Neutrophil (primary cell): ENCODE data around the gene SPOCK3.

ENCODE experiments used
- H3K27ac ChIP-seq: fragments of 200-600 bp; sonication (generic); 2 replicates; pipeline ENCODE4 v1.5.1; 2016; ENCODE audit warnings: mild to moderate bottlenecking, moderate library complexity
- H3K27me3 ChIP-seq: fragments of 200-600 bp; sonication (generic); 2 replicates; pipeline ENCODE4 v1.6.0; 2016; ENCODE audit warnings: mild to moderate bottlenecking
- H3K36me3 ChIP-seq: fragments of 200-600 bp; sonication (generic); 2 replicates; pipeline ENCODE4 v1.5.1; 2017
- H3K4me1 ChIP-seq, 2 experiments: fragments of 200-600 bp in 1 of 2; sonication (generic) in 1 of 2; 1 replicate in 1 of 2; 2 replicates in 1 of 2; pipeline versions ENCODE4 v1.5.1 to v1.6.1; 2013 to 2016; ENCODE audit warnings: low read depth in 1 of 2, low read length in 1 of 2, mild to moderate bottlenecking in 1 of 2, moderate library complexity in 1 of 2; ENCODE audit not compliant: control insufficient read depth in 1 of 2, insufficient read depth in 1 of 2
- H3K4me3 ChIP-seq, 2 experiments: fragments of 200-600 bp in 1 of 2; sonication (generic) in 1 of 2; 1 replicate in 1 of 2; 2 replicates in 1 of 2; pipeline ENCODE4 v1.5.1; 2013 to 2016; ENCODE audit warnings: low read depth in 1 of 2, low read length in 1 of 2, mild to moderate bottlenecking in 1 of 2, moderate library complexity in 1 of 2
- H3K9me3 ChIP-seq: fragments of 200-600 bp; sonication (generic); 2 replicates; pipeline ENCODE4 v1.5.1; 2016
- CTCF ChIP-seq: fragments of 200-600 bp; sonication (generic); IDR thresholded peaks from 2 replicates; pipeline ENCODE4 v1.5.1; 2016; ENCODE audit warnings: antibody characterized with exemption

The SPOCK3 gene

GRCh38 chr4:167111092-167111491 lies 123.2 kb downstream of the SPOCK3 start:
- no peaks in the 10 kb centered on the region for H3K36me3 ChIP-seq
- H3K27me3 ChIP-seq, result no peaks in the 10 kb centered on the region
- H3K4me3 ChIP-seq, result no peak overlapping the region
- no peaks in the 10 kb centered on the region for H3K4me1 ChIP-seq
- H3K27ac ChIP-seq, result no peak overlapping the region
- no peak for TF ChIP-seq CTCF
- H3K9me3 ChIP-seq, result no peaks in the 10 kb centered on the region

GRCh38 chr4:167109859-167110258 lies 124.4 kb downstream of the SPOCK3 start:
- H3K36me3 ChIP-seq, result no peaks in the 10 kb centered on the region
- no peak overlapping the region for H3K27ac ChIP-seq
- TF ChIP-seq CTCF, result no peak
- no peaks in the 10 kb centered on the region for H3K9me3 ChIP-seq
- H3K4me1 ChIP-seq, result no peaks in the 10 kb centered on the region
- no peak overlapping the region for H3K4me3 ChIP-seq
- H3K27me3 ChIP-seq, result no peaks in the 10 kb centered on the region

GRCh38 chr4:167105857-167106256 lies 128.4 kb downstream of the SPOCK3 start:
- TF ChIP-seq CTCF, result no peak
- Histone ChIP-seq H3K9me3 (peaks cover 4% of the 10 kb centered on the region), H3K36me3 (no peaks in the 10 kb centered on the region), H3K27ac (no peak overlapping the region), H3K4me1 (no peaks in the 10 kb centered on the region), H3K27me3 (no peaks in the 10 kb centered on the region), H3K4me3 (no peak overlapping the region)

GRCh38 chr4:167102475-167102874 lies 131.8 kb downstream of the SPOCK3 start:
- H3K4me3 ChIP-seq, result no peak overlapping the region
- no peaks in the 10 kb centered on the region for H3K36me3 ChIP-seq
- no peak for TF ChIP-seq CTCF
- H3K9me3 ChIP-seq, result peaks cover 4% of the 10 kb centered on the region
- no peaks in the 10 kb centered on the region for H3K4me1 ChIP-seq
- no peaks in the 10 kb centered on the region for H3K27me3 ChIP-seq
- H3K27ac ChIP-seq, result no peak overlapping the region

- H3K4me1 ChIP-seq, result no peaks in the 10 kb centered on the region
- H3K9me3 ChIP-seq, result peaks cover 4% of the 10 kb centered on the region
- no peak overlapping the region for H3K27ac ChIP-seq
- H3K27me3 ChIP-seq, result no peaks in the 10 kb centered on the region
- H3K36me3 ChIP-seq, result no peaks in the 10 kb centered on the region
- TF ChIP-seq CTCF, result no peak
- no peak overlapping the region for H3K4me3 ChIP-seq
Observed at GRCh38 chr4:167101035-167101434, 133.3 kb downstream of the SPOCK3 start.

- Histone ChIP-seq H3K4me1 (no peaks in the 10 kb centered on the region), H3K27ac (no peak overlapping the region), H3K4me3 (no peak overlapping the region), H3K36me3 (no peaks in the 10 kb centered on the region), H3K27me3 (no peaks in the 10 kb centered on the region), H3K9me3 (peaks cover 4% of the 10 kb centered on the region)
- TF ChIP-seq CTCF, result no peak
Observed at GRCh38 chr4:167100120-167100519, 134.2 kb downstream of the SPOCK3 start.
